Hippocampal formation (tissue), 2 donors: ENCODE data around the gene HSPB6.

Source experiments
- DNase-seq, 2 donors: peaks; one replicate each; lab custom pipeline; 2025; lab: John Stamatoyannopoulos, UW

The HSPB6 gene

GRCh38 chr19:35716801-35717664 lies 39.8 kb downstream of the HSPB6 start:
- peak; percentile 80 to 83 for DNase-seq

GRCh38 chr19:35715981-35716800 lies 40.6 kb downstream of the HSPB6 start:
- no peak for DNase-seq

GRCh38 chr19:35715355-35715809 lies 41.4 kb downstream of the HSPB6 start:
- DNase-seq, result no peak

- DNase-seq, result no peak
These were observed 42.1 kb downstream of the HSPB6 start for GRCh38 chr19:35714601-35715354.

GRCh38 chr19:35713904-35714495 lies 42.8 kb downstream of the HSPB6 start:
- no peak for DNase-seq

GRCh38 chr19:35713506-35713850 lies 43.4 kb downstream of the HSPB6 start:
- no peak for DNase-seq

GRCh38 chr19:35712567-35713505 lies 44.0 kb downstream of the HSPB6 start:
- DNase-seq, result no peak

GRCh38 chr19:35710784-35711723 lies 45.8 kb downstream of the HSPB6 start:
- DNase-seq, result no peak

- no peak for DNase-seq
These were observed 48.4 kb downstream of the HSPB6 start for GRCh38 chr19:35708391-35708790.
